Measurements from ENCODE around the gene SGCD.

- TF ChIP-seq CTCF (IDR thresholded peaks at IDR 0.05) (no peak), POLR2A (IDR thresholded peaks at IDR 0.05) (no peak), EP300 (IDR thresholded peaks at IDR 0.05) (no peak)
Observed at GRCh38 chr5:156798201-156798600, 471.2 kb downstream of the SGCD start.
